DND-41 (cell line): ENCODE data around the gene PIP4P1.
A peak's percentile ranks its signal among the peaks of the same experiment; 100 is the strongest.

Experiments
- ATAC-seq: fragments of 200-7000 bp; cut with Tn5 transposase; 3 replicates; pipeline ENCODE4 v1.9.1; 2021; ENCODE audit warnings: low read depth; ENCODE audit not compliant: insufficient read depth
- DNase-seq: peaks from one replicate; pipeline ENCODE4 v3.0.0-alpha.2; 2020
- H2AFZ ChIP-seq: 2 replicates; pipeline ENCODE4 v1.6.0; 2012; ENCODE audit warnings: low read depth, low read length
- H3K27ac ChIP-seq: 2 replicates; pipeline ENCODE4 v1.5.1; 2012; ENCODE audit warnings: low read length, inconsistent platforms
- H3K27me3 ChIP-seq: fragments of 200-600 bp; sonication (generic); 2 replicates; pipeline ENCODE4 v1.6.0; 2012; ENCODE audit warnings: low read length, mild to moderate bottlenecking, inconsistent platforms; ENCODE audit not compliant: insufficient read depth, poor library complexity
- H3K36me3 ChIP-seq: 2 replicates; pipeline ENCODE4 v1.5.1; 2012; ENCODE audit warnings: low read length, inconsistent platforms; ENCODE audit not compliant: insufficient read depth
- H3K4me1 ChIP-seq: 2 replicates; pipeline ENCODE4 v1.5.1; 2012; ENCODE audit warnings: mild to moderate bottlenecking, low read length; ENCODE audit not compliant: insufficient read depth
- H3K4me2 ChIP-seq: 2 replicates; pipeline ENCODE4 v1.6.0; 2012; ENCODE audit warnings: mild to moderate bottlenecking, moderate library complexity, low read length, inconsistent platforms; ENCODE audit not compliant: insufficient read depth
- H3K4me3 ChIP-seq, 2 experiments: fragments of 200-600 bp in 1 of 2; shearing (Covaris generic) in 1 of 2; 2 replicates each; pipeline ENCODE4 v1.5.1; 2012 to 2016; ENCODE audit warnings: inconsistent platforms in 2 of 2, low read length in 2 of 2, mild to moderate bottlenecking in 2 of 2, low read depth in 1 of 2, moderate library complexity in 1 of 2
- H3K79me2 ChIP-seq: 2 replicates; pipeline ENCODE4 v1.6.0; 2012; ENCODE audit warnings: low read length, inconsistent platforms; ENCODE audit not compliant: insufficient read depth
- H3K9ac ChIP-seq: 2 replicates; pipeline ENCODE4 v1.6.0; 2012; ENCODE audit warnings: low read depth, mild to moderate bottlenecking, inconsistent platforms, low read length, moderate library complexity
- H3K9me3 ChIP-seq: 2 replicates; pipeline ENCODE4 v1.5.1; 2012; ENCODE audit warnings: low read length, moderate library complexity, mild to moderate bottlenecking, inconsistent platforms; ENCODE audit not compliant: insufficient read depth, severe bottlenecking
- H4K20me1 ChIP-seq: 2 replicates; pipeline ENCODE4 v1.6.0; 2012; ENCODE audit warnings: low read length; ENCODE audit not compliant: insufficient read depth
- EZH2 ChIP-seq: IDR thresholded peaks from 3 replicates; pipeline ENCODE4 v1.6.1; 2012; ENCODE audit warnings: borderline replicate concordance, low read depth, mild to moderate bottlenecking, moderate library complexity, low read length, inconsistent platforms; ENCODE audit not compliant: severe bottlenecking
- TF ChIP-seq, protein P1 (sequence below): IDR thresholded peaks from 2 replicates; pipeline ENCODE4 v1.5.1; 2012; ENCODE audit warnings: borderline replicate concordance, low read length, moderate library complexity, mild to moderate bottlenecking; ENCODE audit not compliant: poor library complexity, severe bottlenecking; ENCODE audit errors: extremely low read depth

Gene PIP4P1

GRCh38 chr14:20470603-20470901 lies 9.3 kb upstream of the PIP4P1 start:
- no peaks in the 10 kb centered on the region for H3K27me3 ChIP-seq
- H3K36me3 ChIP-seq, result peaks cover 41% of the 10 kb centered on the region
- peak overlapping the region; percentile 60 to 73; a peak in 3 of 4 replicates for H3K4me3 ChIP-seq
- H3K4me2 ChIP-seq, result peak overlapping the region; percentile 83
- no peak for TF ChIP-seq EZH2
- TF ChIP-seq, protein P1, sequence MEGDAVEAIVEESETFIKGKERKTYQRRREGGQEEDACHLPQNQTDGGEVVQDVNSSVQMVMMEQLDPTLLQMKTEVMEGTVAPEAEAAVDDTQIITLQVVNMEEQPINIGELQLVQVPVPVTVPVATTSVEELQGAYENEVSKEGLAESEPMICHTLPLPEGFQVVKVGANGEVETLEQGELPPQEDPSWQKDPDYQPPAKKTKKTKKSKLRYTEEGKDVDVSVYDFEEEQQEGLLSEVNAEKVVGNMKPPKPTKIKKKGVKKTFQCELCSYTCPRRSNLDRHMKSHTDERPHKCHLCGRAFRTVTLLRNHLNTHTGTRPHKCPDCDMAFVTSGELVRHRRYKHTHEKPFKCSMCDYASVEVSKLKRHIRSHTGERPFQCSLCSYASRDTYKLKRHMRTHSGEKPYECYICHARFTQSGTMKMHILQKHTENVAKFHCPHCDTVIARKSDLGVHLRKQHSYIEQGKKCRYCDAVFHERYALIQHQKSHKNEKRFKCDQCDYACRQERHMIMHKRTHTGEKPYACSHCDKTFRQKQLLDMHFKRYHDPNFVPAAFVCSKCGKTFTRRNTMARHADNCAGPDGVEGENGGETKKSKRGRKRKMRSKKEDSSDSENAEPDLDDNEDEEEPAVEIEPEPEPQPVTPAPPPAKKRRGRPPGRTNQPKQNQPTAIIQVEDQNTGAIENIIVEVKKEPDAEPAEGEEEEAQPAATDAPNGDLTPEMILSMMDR, result no peak
- peaks cover 34% of the 10 kb centered on the region for H3K4me1 ChIP-seq
- ATAC-seq, result peak; percentile 4; the same call in 1 of the 3 replicates
- peaks cover 43% of the 10 kb centered on the region for H3K79me2 ChIP-seq
- peaks cover 19% of the 10 kb centered on the region; the same call in 1 of the 2 replicates for H4K20me1 ChIP-seq
- DNase-seq, result peak; percentile 22
- H2AFZ ChIP-seq, result peak overlapping the region; percentile 79
- peak overlapping the region; percentile 82 for H3K27ac ChIP-seq
- peak overlapping the region; percentile 71 for H3K9ac ChIP-seq
- H3K9me3 ChIP-seq, result no peaks in the 10 kb centered on the region

GRCh38 chr14:20469890-20470602 lies 8.8 kb upstream of the PIP4P1 start:
- Histone ChIP-seq H3K36me3 (peaks cover 36% of the 10 kb centered on the region), H2AFZ (peak overlapping the region; percentile 79), H3K27me3 (no peaks in the 10 kb centered on the region), H4K20me1 (peaks cover 18% of the 10 kb centered on the region; the same call in 1 of the 2 replicates), H3K79me2 (peaks cover 42% of the 10 kb centered on the region), H3K4me1 (peaks cover 34% of the 10 kb centered on the region), H3K4me3 (peak overlapping the region; percentile 60 to 73), H3K9me3 (no peaks in the 10 kb centered on the region), H3K27ac (peak overlapping the region; percentile 82), H3K4me2 (peak overlapping the region; percentile 83), H3K9ac (peak overlapping the region; percentile 71)
- DNase-seq (peak; percentile 52), ATAC-seq (peak; percentile 44)
- TF ChIP-seq, protein P1, result no peak
- TF ChIP-seq EZH2, result no peak

GRCh38 chr14:20469242-20469889 lies 8.1 kb upstream of the PIP4P1 start, which contains the start of gene PNP:
Gene PNP (plus strand): TSS chr14:20469406. CDS start chr14:20469525, 119 bp downstream.
- Histone ChIP-seq H4K20me1 (peaks cover 13% of the 10 kb centered on the region; the same call in 1 of the 2 replicates), H3K9me3 (no peaks in the 10 kb centered on the region), H3K27ac (peak within 1 kb of the TSS; percentile 82), H3K4me3 (peak within 1 kb of the TSS; percentile 60 to 73), H3K9ac (peak within 1 kb of the TSS; percentile 71), H3K79me2 (peaks cover 41% of the 10 kb centered on the region), H3K36me3 (peaks cover 29% of the 10 kb centered on the region), H2AFZ (peak within 1 kb of the TSS; percentile 79), H3K4me1 (peaks cover 34% of the 10 kb centered on the region), H3K27me3 (no peaks in the 10 kb centered on the region), H3K4me2 (peak within 1 kb of the TSS; percentile 83)
- DNase-seq, result peak; percentile 90
- ATAC-seq, result peak; percentile 93
- TF ChIP-seq, protein P1, result no peak
- TF ChIP-seq EZH2, result no peak
